ENCODE results near the gene LCA5.
"Not testable (repeated sequence)": the region's sequence is repeated elsewhere in the genome, so short reads cannot be mapped to it uniquely, and the experiment has no call there.

Gene LCA5

GRCh38 chr6:79463621-79464050 lies 73.6 kb downstream of the LCA5 start:
- no peak for DNase-seq

- no peak for DNase-seq
Observed at GRCh38 chr6:79461205-79461604, 76.0 kb downstream of the LCA5 start.

DNA sequence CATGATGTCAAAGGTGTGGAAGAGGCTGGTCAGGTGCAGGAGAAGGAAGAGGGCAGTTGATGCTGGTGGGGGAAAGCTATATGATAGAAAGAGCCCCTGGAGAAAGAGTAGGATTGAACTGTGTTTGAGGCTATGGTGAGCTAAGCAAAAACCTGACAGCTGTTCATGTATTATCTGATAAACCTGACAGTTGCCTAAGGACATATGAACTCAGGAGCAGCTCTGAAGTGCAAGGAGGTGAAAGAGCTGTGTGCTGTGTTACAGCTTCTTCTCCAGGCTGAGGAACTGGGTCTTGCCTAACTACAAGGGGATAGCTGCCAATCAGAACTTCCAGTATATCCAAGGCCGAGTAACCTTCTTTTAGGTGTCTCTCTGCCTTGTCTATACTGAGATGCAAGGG lies 81.8 kb downstream of the LCA5 start:
- no peak for DNase-seq

DNA sequence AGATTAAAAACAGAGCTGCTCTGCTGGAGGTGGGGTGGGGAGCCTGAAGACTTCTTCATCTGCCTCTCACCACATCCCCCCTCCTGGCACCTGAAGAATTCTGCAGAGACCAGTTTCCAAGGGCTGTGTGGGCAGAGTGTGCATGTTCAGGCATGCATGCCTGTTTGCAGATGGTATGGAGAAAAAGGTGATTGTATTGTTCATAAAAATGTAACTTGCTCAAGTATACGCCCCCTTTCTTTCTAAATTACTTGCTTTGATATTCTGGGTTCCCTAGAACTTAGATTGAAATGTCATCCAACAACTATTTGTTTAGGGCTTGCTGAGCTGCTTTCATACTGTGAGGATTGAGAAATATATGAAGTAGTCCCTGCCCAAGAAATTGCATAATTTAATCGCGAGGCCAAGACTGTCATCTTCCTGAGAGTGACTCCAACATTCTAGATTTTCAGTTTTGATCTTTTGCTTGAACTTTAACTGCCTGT lies 83.6 kb downstream of the LCA5 start:
- DNase-seq = no peak

DNA sequence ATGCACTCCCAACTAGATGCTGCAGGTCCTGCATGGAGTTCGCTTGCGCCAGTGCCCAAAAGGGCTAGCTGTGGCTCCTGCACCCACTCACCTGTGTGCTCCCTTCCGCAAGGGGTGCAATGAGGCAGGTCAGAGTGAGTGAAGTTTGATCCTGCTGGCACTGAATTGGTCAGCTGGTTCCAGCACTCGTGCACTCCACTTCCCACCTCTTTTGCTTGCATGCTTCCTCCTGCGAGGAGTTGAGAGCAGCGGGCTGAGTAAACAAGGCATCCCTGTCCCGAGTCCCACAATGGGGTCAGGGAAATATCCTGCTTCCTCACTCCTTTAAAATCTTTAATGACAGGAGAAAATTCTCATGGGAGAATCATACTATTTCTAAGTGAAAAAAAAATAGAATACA lies 86.2 kb downstream of the LCA5 start:
- no peak for DNase-seq

DNA sequence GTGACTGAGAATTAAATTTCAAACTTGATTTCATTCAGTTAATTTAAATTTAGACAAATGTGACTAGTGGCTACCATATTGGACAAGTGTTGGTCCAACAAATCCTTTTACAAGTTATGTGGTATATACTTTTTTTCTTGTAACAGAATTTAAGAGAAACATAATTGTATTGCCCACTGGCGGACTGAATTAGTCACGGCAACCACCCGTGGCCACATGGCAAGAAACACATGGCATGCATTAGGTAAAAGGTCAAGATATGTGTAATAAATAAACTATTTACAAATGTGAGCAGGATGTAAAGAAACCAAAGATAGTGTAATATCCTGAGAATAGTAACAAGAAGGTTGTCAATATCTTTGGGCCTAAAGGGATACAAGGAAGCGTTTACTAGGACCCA lies 91.2 kb downstream of the LCA5 start:
- no peak for DNase-seq

- not testable (repeated sequence) for DNase-seq
Observed at GRCh38 chr6:79443876-79444275, 93.4 kb downstream of the LCA5 start.

DNA sequence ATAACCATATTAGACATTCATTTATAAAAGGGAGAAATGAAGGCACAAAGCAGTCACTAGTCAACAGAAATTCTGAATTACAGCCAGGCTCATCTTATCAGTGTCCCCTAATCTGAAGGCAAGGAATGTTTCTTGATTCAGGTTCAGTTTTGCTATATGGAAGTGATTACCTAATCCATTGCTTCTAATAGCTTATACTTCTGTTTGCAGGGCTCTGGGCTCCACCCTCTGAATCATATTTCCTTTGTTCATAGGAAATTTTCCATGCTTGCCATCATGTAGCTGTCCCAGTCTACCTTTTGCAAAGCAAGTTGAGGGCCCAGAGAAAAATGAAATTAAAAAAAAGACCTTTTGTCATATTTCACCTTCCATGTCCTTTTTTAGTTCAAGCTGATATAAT lies 96.0 kb downstream of the LCA5 start:
- DNase-seq = no peak

GRCh38 chr6:79440598-79440997 lies 96.6 kb downstream of the LCA5 start:
- no peak for DNase-seq

- DNase-seq = no peak
Observed at GRCh38 chr6:79438030-79438429, 99.2 kb downstream of the LCA5 start.

GRCh38 chr6:79436241-79436640 lies 101.0 kb downstream of the LCA5 start:
- DNase-seq = no peak

- DNase-seq = no peak
Observed at GRCh38 chr6:79435746-79436145, 101.5 kb downstream of the LCA5 start.
